Measurements from ENCODE around the gene DNAH7. TPM values are rescaled to one million over a fixed set of nuclear protein-coding genes. Genes with fewer than 3 reads are reported as not detected.

DNAH7 gene
- total and polyA plus RNA-seq, 2 of the 13 experiments (the other 11 are each of a cell fraction or from before 2014, with no cell fraction given), result 0.09 TPM; not detected in 1

- ChIA-PET POLR2A (no interaction called here), CTCF (ENCODE audit: low intra/inter-chr PET ratio, low total read pairs) (no interaction called here)
- intact Hi-C loops (cut with micrococcal nuclease; ENCODE audit: unreplicated experiment), result no loop called here
Observed at GRCh38 chr2:195902857-195903256, 165.8 kb downstream of the DNAH7 start.

More at GRCh38 chr2:195902857-195903256, 165.8 kb downstream of the DNAH7 start:
- no peak for DNase-seq (ENCODE audit: low spot score)
- H3K27ac ChIP-seq (ENCODE audit: extremely low read length, insufficient read depth, low read length), result no peak overlapping the region
- no peak for ATAC-seq
- no peaks in the 10 kb centered on the region for H3K4me1 ChIP-seq (ENCODE audit: insufficient read depth, low read length)
- in situ Hi-C loops (cut with HindIII; ENCODE audit: extremely low pct_ligation_motif_present, low pct_unique_long_range_greater_than_20kb), result no loop called here
- no peak for TF ChIP-seq XRCC5 (optimal IDR thresholded peaks at IDR 0.05; ENCODE audit: low read length)
- TF ChIP-seq ZNF260 (CRISPR knock-in tag; IDR thresholded peaks at IDR 0.05; ENCODE audit: borderline replicate concordance, low read depth), result no peak
- no peak for TF ChIP-seq FOXA1 (IDR thresholded peaks at IDR 0.05)
- no peak for TF ChIP-seq FOXA1 (CRISPR knock-in tag; IDR thresholded peaks at IDR 0.05)
- no peak for TF ChIP-seq CEBPZ (IDR thresholded peaks at IDR 0.05; ENCODE audit: low read length)
- TF ChIP-seq ZNF556 (CRISPR knock-in tag; IDR thresholded peaks at IDR 0.05; ENCODE audit: borderline replicate concordance), result no peak
- TF ChIP-seq ZNF296 (CRISPR knock-in tag; conservative IDR thresholded peaks at IDR 0.05), result no peak
- no peak for TF ChIP-seq HNF4G (IDR thresholded peaks at IDR 0.05; ENCODE audit: borderline replicate concordance, low read depth, low read length)
- no peak for TF ChIP-seq HNF4G (CRISPR knock-in tag; IDR thresholded peaks at IDR 0.05; ENCODE audit: borderline replicate concordance, low read depth)
- no peak for TF ChIP-seq ZBTB42 (CRISPR knock-in tag; IDR thresholded peaks at IDR 0.05)
- no peak for TF ChIP-seq ZBTB3 (CRISPR knock-in tag; IDR thresholded peaks at IDR 0.05; ENCODE audit: borderline replicate concordance, low read depth)
- TF ChIP-seq THAP9 (CRISPR knock-in tag; IDR thresholded peaks at IDR 0.05; ENCODE audit: borderline replicate concordance), result no peak
- TF ChIP-seq ZNF512 (CRISPR knock-in tag; IDR thresholded peaks at IDR 0.05), result no peak
- TF ChIP-seq ZBTB8A (CRISPR knock-in tag; IDR thresholded peaks at IDR 0.05; ENCODE audit: borderline replicate concordance, low read depth), result no peak
- no peak for TF ChIP-seq CHCHD3 (CRISPR knock-in tag; IDR thresholded peaks at IDR 0.05)
- H3K9ac ChIP-seq (ENCODE audit: insufficient read depth, low read depth, low read length), result no peak overlapping the region
- H3K27me3 ChIP-seq (ENCODE audit: control insufficient read depth in 1 of 2, insufficient read depth in 2 of 2, low read length in 2 of 2), result no peaks in the 10 kb centered on the region
- H3K36me3 ChIP-seq (replicated peaks in 1 of 2; ENCODE audit: control insufficient read depth in 1 of 2, insufficient read depth in 2 of 2, low read length in 2 of 2), result no peaks in the 10 kb centered on the region
- BruUV-seq (replicated peaks), result no TSS peak
- H3K4me2 ChIP-seq (ENCODE audit: low read depth, low read length), result no peak overlapping the region
- no peak for FAIRE-seq
- H4K20me1 ChIP-seq (ENCODE audit: insufficient read depth, low read length), result no peaks in the 10 kb centered on the region
- no peaks in the 10 kb centered on the region for H3K9me3 ChIP-seq (ENCODE audit: low read length)
- 0% methylated on average over 1 of the region's 1 CpG for WGBS (ENCODE audit: low lambda C conversion rate)
- no peak overlapping the region for H3K4me3 ChIP-seq (replicated peaks in 1 of 3; ENCODE audit: insufficient read depth in 1 of 3, low read depth in 2 of 3, low read length in 3 of 3)
- no peaks in the 10 kb centered on the region for H3K79me2 ChIP-seq (ENCODE audit: insufficient read depth, low read length)
- no peak overlapping the region for H2AFZ ChIP-seq (ENCODE audit: low read length)

Data from HepG2 (cell line).